Thoracic aorta (tissue), 2 donors: ENCODE measurements around the gene CCDC7. TPM values are rescaled to one million over a fixed set of nuclear protein-coding genes. Genes with fewer than 3 reads are reported as not detected.

Experiments used
- ATAC-seq: fragments of 150-250 bp; one replicate; pipeline ENCODE4 v1.8.0; 2017; ENCODE audit warnings: low read depth; ENCODE audit not compliant: insufficient number of reproducible peaks, low FRiP score
- DNase-seq: peaks from one replicate; pipeline ENCODE4 v3.0.0-alpha.2; 2020; ENCODE audit warnings: low spot score
- H3K27ac ChIP-seq, 2 donors: fragments of 200-600 bp; sonication (generic); 1 replicate in 1 of 2; 2 replicates in 1 of 2; pipeline ENCODE4 v1.5.1; 2016; ENCODE audit warnings: mild to moderate bottlenecking in 2 of 2, moderate library complexity in 2 of 2
- H3K27me3 ChIP-seq: fragments of 200-600 bp; sonication (generic); replicated peaks from 2 replicates; pipeline ENCODE4 v1.6.0; 2016; ENCODE audit warnings: mild to moderate bottlenecking; ENCODE audit not compliant: insufficient read depth
- H3K36me3 ChIP-seq: fragments of 200-600 bp; sonication (generic); one replicate; pipeline ENCODE4 v1.5.1; 2016
- H3K4me1 ChIP-seq, 2 donors: fragments of 200-600 bp; sonication (generic); 1 replicate in 1 of 2; 2 replicates in 1 of 2; pipeline versions ENCODE4 v1.5.1 to v1.6.0; 2016; ENCODE audit warnings: low read depth in 2 of 2, mild to moderate bottlenecking in 1 of 2; ENCODE audit not compliant: control insufficient read depth in 1 of 2
- H3K4me3 ChIP-seq: fragments of 200-600 bp; sonication (generic); 2 replicates; pipeline ENCODE4 v1.5.1; 2016; ENCODE audit warnings: mild to moderate bottlenecking
- H3K9me3 ChIP-seq: fragments of 200-600 bp; sonication (generic); 2 replicates; pipeline ENCODE4 v1.5.1; 2016
- CTCF ChIP-seq: fragments of 200-600 bp; sonication (generic); IDR thresholded peaks from one replicate; pipeline ENCODE4 v1.5.1; 2019; ENCODE audit warnings: antibody characterized with exemption
- total RNA-seq, 2 donors: library from RNA; depleted of rRNA; stranded (reverse); fragments of >200 nt; gene quantifications; one replicate each; pipeline versions ENCODE4 v1.1.0 to v1.2.3, GENCODE V29; 2016

Gene CCDC7
- total RNA-seq, 2 donors from 2014 or later = 35.6 to 70.8 TPM

DNA sequence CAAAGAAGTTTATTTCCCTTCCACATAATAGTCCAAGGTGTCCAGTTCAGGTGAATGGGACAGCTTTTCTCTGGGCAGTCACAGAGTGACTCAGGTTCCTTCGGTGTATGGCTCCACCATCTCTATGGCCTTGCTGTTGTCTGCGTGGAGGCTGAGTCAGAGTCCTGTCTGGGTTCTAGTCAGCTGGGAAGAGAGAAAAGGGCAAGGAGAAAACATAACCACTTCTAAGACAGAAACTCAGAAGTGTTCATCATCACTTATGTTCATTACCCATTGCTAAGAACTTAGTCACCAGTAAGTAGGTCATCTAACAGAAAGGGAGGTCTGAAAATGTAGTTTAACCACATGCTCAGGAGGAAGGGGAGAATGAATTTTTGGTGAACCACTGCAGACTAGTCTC lies 32.4 kb upstream of the CCDC7 start:
- Histone ChIP-seq H3K27me3 (no peaks in the 10 kb centered on the region), H3K9me3 (no peaks in the 10 kb centered on the region), H3K36me3 (no peaks in the 10 kb centered on the region), H3K4me3 (no peak overlapping the region), H3K4me1 (peaks cover 21 to 29% of the 10 kb centered on the region in 2 donors), H3K27ac (no peak overlapping the region)
- DNase-seq = no peak
- ATAC-seq = no peak
- no peak for TF ChIP-seq CTCF

DNA sequence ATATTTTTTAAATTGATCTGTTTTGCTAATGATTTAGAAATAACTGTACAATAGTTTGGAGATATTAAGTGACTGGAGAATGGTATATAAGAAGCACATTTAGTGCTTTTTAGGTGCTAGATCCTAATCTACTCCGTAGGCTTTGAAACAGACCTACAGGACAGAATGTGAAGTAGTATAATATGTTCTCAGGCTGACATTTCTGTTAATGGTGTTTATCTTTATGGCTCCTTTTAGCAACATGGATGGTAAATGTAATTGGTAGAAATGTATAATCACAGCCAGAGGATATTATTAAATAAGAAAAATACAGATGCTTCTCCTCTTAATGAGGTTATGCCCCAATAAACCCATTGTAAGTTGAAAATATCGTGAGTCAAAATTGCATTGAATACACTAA lies 30.6 kb upstream of the CCDC7 start:
- Histone ChIP-seq H3K4me3 (no peak overlapping the region), H3K9me3 (no peaks in the 10 kb centered on the region), H3K27ac (no peak overlapping the region), H3K4me1 (peaks cover 21 to 29% of the 10 kb centered on the region in 2 donors), H3K27me3 (no peaks in the 10 kb centered on the region), H3K36me3 (no peaks in the 10 kb centered on the region)
- no peak for TF ChIP-seq CTCF
- no peak for DNase-seq
- no peak for ATAC-seq

DNA sequence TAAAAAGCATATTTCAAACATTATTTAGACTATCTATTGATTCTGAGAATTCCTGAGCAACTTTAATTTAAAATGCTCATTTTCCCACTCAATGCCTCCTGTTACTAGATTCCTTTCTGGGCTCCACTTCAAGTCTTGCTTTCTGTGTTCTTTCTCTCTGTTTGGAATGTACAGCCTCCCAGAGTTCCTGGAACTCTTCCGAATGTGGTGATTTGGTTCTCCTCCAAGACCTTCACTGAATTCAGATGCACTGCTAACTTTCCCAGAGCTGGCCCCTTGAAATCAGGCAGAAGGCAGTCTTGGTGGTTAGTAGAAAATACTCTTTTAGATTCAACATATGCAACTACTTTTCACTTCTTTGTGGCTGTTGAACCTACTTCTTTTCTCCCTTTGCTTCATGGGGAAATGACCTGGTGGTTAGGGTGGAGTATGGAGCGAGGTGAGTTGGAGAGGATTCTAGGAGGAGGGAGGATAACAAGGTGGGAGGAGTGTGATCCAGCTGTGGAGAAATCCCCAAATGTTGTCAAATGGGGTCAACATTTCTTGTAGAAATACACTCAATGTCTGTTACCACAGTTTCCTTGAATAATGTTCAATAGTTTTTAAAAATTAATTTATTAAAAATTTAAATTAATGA lies 27.9 kb upstream of the CCDC7 start:
- Histone ChIP-seq H3K27me3 (no peaks in the 10 kb centered on the region), H3K4me1 (peaks cover 14 to 19% of the 10 kb centered on the region in 2 donors), H3K36me3 (no peaks in the 10 kb centered on the region), H3K4me3 (peak overlapping the region; percentile 3), H3K27ac (peak overlapping the region; percentile 34 to 50), H3K9me3 (no peaks in the 10 kb centered on the region)
- TF ChIP-seq CTCF = no peak
- DNase-seq (no peak), ATAC-seq (no peak)

- Histone ChIP-seq H3K27ac (no peak overlapping the region), H3K4me1 (peaks cover 10 to 14% of the 10 kb centered on the region in 2 donors), H3K27me3 (no peaks in the 10 kb centered on the region), H3K9me3 (no peaks in the 10 kb centered on the region), H3K4me3 (no peak overlapping the region), H3K36me3 (no peaks in the 10 kb centered on the region)
- ATAC-seq (no peak), DNase-seq (no peak)
- no peak for TF ChIP-seq CTCF
These were observed 27.4 kb upstream of the CCDC7 start for GRCh38 chr10:32418572-32418971.

- Histone ChIP-seq H3K27me3 (no peaks in the 10 kb centered on the region), H3K4me3 (no peak overlapping the region), H3K4me1 (peaks cover 10 to 12% of the 10 kb centered on the region in 2 donors), H3K27ac (no peak overlapping the region), H3K9me3 (no peaks in the 10 kb centered on the region), H3K36me3 (no peaks in the 10 kb centered on the region)
- ATAC-seq (no peak), DNase-seq (no peak)
- no peak for TF ChIP-seq CTCF
These were observed 26.3 kb upstream of the CCDC7 start for GRCh38 chr10:32419615-32420014.
